NT2/D1 (cell line): ENCODE measurements around the gene FBXO22.

Experiments used
- SUZ12 ChIP-seq: IDR thresholded peaks from 2 replicates; pipeline ENCODE4 v1.6.1; 2011; ENCODE audit not compliant: insufficient read length, insufficient read depth; ENCODE audit errors: extremely low read depth
- YY1 ChIP-seq: IDR thresholded peaks from 2 replicates; pipeline ENCODE4 v1.6.1; 2011; ENCODE audit not compliant: insufficient read length, insufficient read depth
- ZNF274 ChIP-seq: IDR thresholded peaks from 2 replicates; pipeline ENCODE4 v1.6.1; 2011; ENCODE audit warnings: mild to moderate bottlenecking, low read depth, low read length

GRCh38 chr15:75857886-75858285 is 45.8 kb upstream of the FBXO22 start:
- TF ChIP-seq ZNF274 (no peak), SUZ12 (no peak), YY1 (no peak)
